Effector memory CD8-positive, alpha-beta T cell (primary cell): ENCODE measurements around the gene KRTAP4-2.
"Not testable (repeated sequence)": the region's sequence is repeated elsewhere in the genome, so short reads cannot be mapped to it uniquely, and the experiment has no call there.

Source experiments
- ATAC-seq: fragments of 150-1000 bp; cut with Tn5 transposase; replicated peaks from 2 replicates; pipeline ENCODE4 v1.10.0; 2021; ENCODE audit warnings: mild to moderate bottlenecking, moderate library complexity
- DNase-seq, 3 experiments: peaks; one replicate each; pipeline ENCODE4 v3.0.0; 2021
- H3K27ac Mint-ChIP-seq, 2 donors: one replicate each; pipeline ENCODE4 v1.8.0; 2022; ENCODE audit warnings: mild to moderate bottlenecking in 2 of 2, mixed read lengths in 2 of 2, moderate library complexity in 2 of 2
- H3K27me3 Mint-ChIP-seq, 2 donors: one replicate each; pipeline ENCODE4 v1.8.0; 2022; ENCODE audit warnings: mixed read lengths in 2 of 2
- H3K36me3 Mint-ChIP-seq: one replicate; pipeline ENCODE4 v1.8.0; 2022; ENCODE audit warnings: mild to moderate bottlenecking, moderate library complexity, mixed read lengths; ENCODE audit not compliant: insufficient read depth
- H3K4me1 Mint-ChIP-seq, 2 donors: one replicate each; pipeline ENCODE4 v1.8.0; 2022; ENCODE audit warnings: low read depth in 2 of 2, mixed read lengths in 2 of 2
- H3K4me3 Mint-ChIP-seq, 2 donors: one replicate each; pipeline ENCODE4 v1.8.0; 2022; ENCODE audit warnings: mild to moderate bottlenecking in 2 of 2, mixed read lengths in 2 of 2, moderate library complexity in 2 of 2
- H3K9me3 Mint-ChIP-seq, 2 donors: one replicate each; pipeline ENCODE4 v1.8.0; 2022; ENCODE audit warnings: mixed read lengths in 2 of 2

Gene KRTAP4-2

GRCh38 chr17:41149652-41149985 lies 28.4 kb downstream of the KRTAP4-2 start, which contains the start of gene KRTAP4-5:
Gene KRTAP4-5, minus strand, starts transcription at chr17:41149825. Its CDS starts 58 bp downstream, at chr17:41149767.
- peaks cover 28 to 29% of the 10 kb centered on the region in 2 donors for H3K27me3 Mint-ChIP-seq
- H3K4me1 Mint-ChIP-seq = peaks cover 0 to 2% of the 10 kb centered on the region in 2 donors
- no peak within 1 kb of the TSS for H3K4me3 Mint-ChIP-seq
- no peak for ATAC-seq
- no peaks in the 10 kb centered on the region for H3K9me3 Mint-ChIP-seq
- H3K27ac Mint-ChIP-seq = no peak within 1 kb of the TSS
- no peak for DNase-seq
- peaks cover 3% of the 10 kb centered on the region for H3K36me3 Mint-ChIP-seq

GRCh38 chr17:41148971-41149651 lies 28.9 kb downstream of the KRTAP4-2 start:
- ATAC-seq, H3K36me3 Mint-ChIP-seq, H3K4me3 Mint-ChIP-seq: not testable (repeated sequence)

GRCh38 chr17:41147531-41148204 lies 30.4 kb downstream of the KRTAP4-2 start:
- DNase-seq = no peak
- no peak overlapping the region for H3K4me3 Mint-ChIP-seq
- H3K4me1 Mint-ChIP-seq = peaks cover 0 to 2% of the 10 kb centered on the region in 2 donors
- no peak for ATAC-seq
- H3K9me3 Mint-ChIP-seq = peaks cover 4 to 11% of the 10 kb centered on the region in 2 donors
- H3K36me3 Mint-ChIP-seq = peaks cover 3% of the 10 kb centered on the region
- no peak overlapping the region for H3K27ac Mint-ChIP-seq
- H3K27me3 Mint-ChIP-seq = peaks cover 12 to 16% of the 10 kb centered on the region in 2 donors

More at GRCh38 chr17:41148971-41149651, 28.9 kb downstream of the KRTAP4-2 start:
- H3K27me3 Mint-ChIP-seq = peaks cover 23 to 24% of the 10 kb centered on the region in 2 donors
- not testable (repeated sequence) for DNase-seq, H3K4me1 Mint-ChIP-seq, H3K9me3 Mint-ChIP-seq, H3K27ac Mint-ChIP-seq

- ATAC-seq = no peak
- H3K27me3 Mint-ChIP-seq = peaks cover 20 to 23% of the 10 kb centered on the region in 2 donors
- H3K36me3 Mint-ChIP-seq = peaks cover 3% of the 10 kb centered on the region
- no peak overlapping the region for H3K4me3 Mint-ChIP-seq
- peaks cover 4 to 15% of the 10 kb centered on the region in 2 donors for H3K9me3 Mint-ChIP-seq
- H3K4me1 Mint-ChIP-seq = peaks cover 0 to 2% of the 10 kb centered on the region in 2 donors
- no peak for DNase-seq
- no peak overlapping the region for H3K27ac Mint-ChIP-seq
Observed at GRCh38 chr17:41145261-41145660, 32.8 kb downstream of the KRTAP4-2 start.

GRCh38 chr17:41144846-41145245 lies 33.2 kb downstream of the KRTAP4-2 start:
- peaks cover 3% of the 10 kb centered on the region for H3K36me3 Mint-ChIP-seq
- H3K4me3 Mint-ChIP-seq = no peak overlapping the region
- peaks cover 4 to 17% of the 10 kb centered on the region in 2 donors for H3K9me3 Mint-ChIP-seq
- ATAC-seq (no peak), DNase-seq (no peak)
- peaks cover 0 to 2% of the 10 kb centered on the region in 2 donors for H3K4me1 Mint-ChIP-seq
- H3K27me3 Mint-ChIP-seq = peaks cover 24% of the 10 kb centered on the region in 2 donors
- H3K27ac Mint-ChIP-seq = no peak overlapping the region

- Mint-ChIP-seq H3K9me3 (peaks cover 6 to 22% of the 10 kb centered on the region in 2 donors), H3K4me1 (no peaks in the 10 kb centered on the region), H3K27ac (no peak overlapping the region), H3K27me3 (peaks cover 18 to 34% of the 10 kb centered on the region in 2 donors), H3K4me3 (no peak overlapping the region), H3K36me3 (no peaks in the 10 kb centered on the region)
- ATAC-seq (no peak), DNase-seq (no peak)
Observed at GRCh38 chr17:41141361-41141760, 36.7 kb downstream of the KRTAP4-2 start.

- H3K4me3 Mint-ChIP-seq = no peak within 1 kb of the TSS
- peaks cover 13 to 34% of the 10 kb centered on the region in 2 donors for H3K27me3 Mint-ChIP-seq
- H3K36me3 Mint-ChIP-seq = no peaks in the 10 kb centered on the region
- no peak for ATAC-seq
- H3K27ac Mint-ChIP-seq = no peak within 1 kb of the TSS
- no peak for DNase-seq
- H3K4me1 Mint-ChIP-seq = no peaks in the 10 kb centered on the region
- H3K9me3 Mint-ChIP-seq = peaks cover 6 to 22% of the 10 kb centered on the region in 2 donors
Observed at GRCh38 chr17:41140360-41141131, 37.5 kb downstream of the KRTAP4-2 start, which contains the start of gene KRTAP4-6. Gene KRTAP4-6, minus strand, starts transcription at chr17:41140544. Its CDS starts 57 bp downstream, at chr17:41140487.

GRCh38 chr17:41139865-41140264 lies 38.2 kb downstream of the KRTAP4-2 start:
- ATAC-seq, H3K36me3 Mint-ChIP-seq, DNase-seq, H3K4me1 Mint-ChIP-seq, H3K4me3 Mint-ChIP-seq, H3K27ac Mint-ChIP-seq: not testable (repeated sequence)
- Mint-ChIP-seq H3K9me3 (peaks cover 6 to 22% of the 10 kb centered on the region in 2 donors), H3K27me3 (peaks cover 13 to 34% of the 10 kb centered on the region in 2 donors)

GRCh38 chr17:41133880-41134735 lies 43.9 kb downstream of the KRTAP4-2 start:
- DNase-seq (no peak), ATAC-seq (peak; percentile 72)
- Mint-ChIP-seq H3K4me1 (peaks cover 11 to 13% of the 10 kb centered on the region in 2 donors), H3K9me3 (no peaks in the 10 kb centered on the region), H3K4me3 (peak overlapping the region; percentile 17 to 54), H3K27me3 (peaks cover 0 to 12% of the 10 kb centered on the region in 2 donors), H3K27ac (peak overlapping the region; percentile 27 to 52), H3K36me3 (no peaks in the 10 kb centered on the region)

- Mint-ChIP-seq H3K9me3 (no peaks in the 10 kb centered on the region), H3K27ac (no peak overlapping the region), H3K36me3 (no peaks in the 10 kb centered on the region), H3K27me3 (no peaks in the 10 kb centered on the region), H3K4me1 (peaks cover 11 to 14% of the 10 kb centered on the region in 2 donors), H3K4me3 (no peak overlapping the region)
- ATAC-seq (no peak), DNase-seq (no peak)
Observed at GRCh38 chr17:41131979-41132378, 46.0 kb downstream of the KRTAP4-2 start.
